ENCODE data around the gene ADAMTS2.

The ADAMTS2 gene

DNA sequence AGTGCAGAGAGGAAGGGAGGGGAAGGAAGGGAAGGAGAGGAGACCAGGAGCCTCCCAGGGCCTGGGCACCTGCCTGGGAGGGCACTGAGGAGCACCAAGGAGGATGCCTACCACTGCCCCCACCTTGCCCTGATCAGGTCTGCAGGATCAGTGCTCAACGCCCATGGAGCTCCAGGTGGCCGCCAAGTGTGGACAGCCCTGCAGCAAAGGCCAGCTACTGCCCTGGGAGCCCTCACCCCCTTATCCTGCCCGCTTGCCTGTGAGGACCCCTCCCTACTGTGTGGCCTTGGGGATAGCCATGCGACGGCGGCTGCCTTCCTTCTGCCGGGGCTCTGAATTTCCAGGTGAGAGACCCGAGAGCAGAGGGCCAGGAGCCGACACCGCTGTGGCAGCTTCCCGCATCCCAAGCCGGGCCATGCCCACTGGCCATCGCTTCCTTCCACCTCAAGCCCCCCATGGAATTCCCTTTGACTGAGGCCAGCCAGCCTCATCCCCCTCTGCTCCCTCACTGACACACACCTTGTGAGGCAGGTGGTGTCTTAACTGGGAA, 12.4 kb downstream of the ADAMTS2 start:
- TF ChIP-seq, protein P1, sequence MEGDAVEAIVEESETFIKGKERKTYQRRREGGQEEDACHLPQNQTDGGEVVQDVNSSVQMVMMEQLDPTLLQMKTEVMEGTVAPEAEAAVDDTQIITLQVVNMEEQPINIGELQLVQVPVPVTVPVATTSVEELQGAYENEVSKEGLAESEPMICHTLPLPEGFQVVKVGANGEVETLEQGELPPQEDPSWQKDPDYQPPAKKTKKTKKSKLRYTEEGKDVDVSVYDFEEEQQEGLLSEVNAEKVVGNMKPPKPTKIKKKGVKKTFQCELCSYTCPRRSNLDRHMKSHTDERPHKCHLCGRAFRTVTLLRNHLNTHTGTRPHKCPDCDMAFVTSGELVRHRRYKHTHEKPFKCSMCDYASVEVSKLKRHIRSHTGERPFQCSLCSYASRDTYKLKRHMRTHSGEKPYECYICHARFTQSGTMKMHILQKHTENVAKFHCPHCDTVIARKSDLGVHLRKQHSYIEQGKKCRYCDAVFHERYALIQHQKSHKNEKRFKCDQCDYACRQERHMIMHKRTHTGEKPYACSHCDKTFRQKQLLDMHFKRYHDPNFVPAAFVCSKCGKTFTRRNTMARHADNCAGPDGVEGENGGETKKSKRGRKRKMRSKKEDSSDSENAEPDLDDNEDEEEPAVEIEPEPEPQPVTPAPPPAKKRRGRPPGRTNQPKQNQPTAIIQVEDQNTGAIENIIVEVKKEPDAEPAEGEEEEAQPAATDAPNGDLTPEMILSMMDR (IDR thresholded peaks at IDR 0.05; ENCODE audit: control extremely low read depth, extremely low read depth, low read depth, missing control alignments) = no peak

DNA sequence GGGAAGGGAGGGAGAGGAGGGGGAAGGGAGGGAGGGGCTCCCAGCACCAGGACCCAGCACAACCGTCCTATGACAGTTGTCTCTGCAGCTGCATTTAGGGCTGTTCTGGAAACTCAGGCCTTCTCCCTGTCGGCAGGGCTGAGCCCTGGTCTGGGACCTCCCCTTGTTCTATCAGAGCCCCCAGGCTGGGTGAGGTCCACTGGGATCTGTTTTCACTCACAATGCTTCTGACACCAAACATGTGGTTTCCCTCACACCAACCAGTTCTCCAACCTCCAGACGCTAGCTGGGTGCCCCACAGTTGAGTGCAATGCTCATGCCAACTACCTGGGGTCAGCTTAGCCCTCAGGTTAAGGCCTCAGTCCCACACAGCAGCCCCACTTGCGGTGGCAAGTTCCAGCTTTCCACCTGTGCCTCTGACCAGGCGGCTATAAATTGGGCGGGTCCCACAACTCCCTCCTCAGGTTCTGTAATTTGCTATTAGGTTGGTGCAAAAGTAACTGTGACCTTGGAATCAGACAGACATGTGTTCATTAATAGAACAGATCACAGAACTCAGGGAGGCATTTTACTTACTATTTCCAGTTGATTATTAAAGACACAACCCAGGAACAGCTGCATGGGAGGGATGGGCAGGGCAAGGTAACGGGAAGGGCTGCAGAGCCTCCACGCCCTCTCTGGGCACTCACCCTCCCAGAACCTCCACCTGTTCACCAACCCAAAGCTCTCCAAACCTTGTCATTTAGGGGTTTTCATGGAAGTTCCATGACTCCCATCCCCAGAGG, 13.5 kb downstream of the ADAMTS2 start:
- TF ChIP-seq, protein P1 (IDR thresholded peaks at IDR 0.05; ENCODE audit: control extremely low read depth, extremely low read depth, low read depth, missing control alignments) = no peak
- ChIA-PET CTCF (interaction anchor here (1.3 kb wide), 1 partner anchor 41 kb away, joined by 3 read pairs; no protein-coding TSS in a partner anchor), POLR2A (no interaction called here)
- DNase-seq (ENCODE audit: extremely low spot score) = no peak

More for the DNA sequence above, 12.4 kb downstream of the ADAMTS2 start:
- ChIA-PET POLR2A (no interaction called here), CTCF (no interaction called here)
- DNase-seq (ENCODE audit: extremely low spot score) = no peak

- TF ChIP-seq, protein P1 (IDR thresholded peaks at IDR 0.05; ENCODE audit: control extremely low read depth, extremely low read depth, low read depth, missing control alignments) = no peak
- DNase-seq (ENCODE audit: extremely low spot score) = no peak
- CTCF ChIA-PET = no interaction called here
- POLR2A ChIA-PET = no interaction called here
These were observed 14.9 kb downstream of the ADAMTS2 start for GRCh38 chr5:179330186-179330900.

DNA sequence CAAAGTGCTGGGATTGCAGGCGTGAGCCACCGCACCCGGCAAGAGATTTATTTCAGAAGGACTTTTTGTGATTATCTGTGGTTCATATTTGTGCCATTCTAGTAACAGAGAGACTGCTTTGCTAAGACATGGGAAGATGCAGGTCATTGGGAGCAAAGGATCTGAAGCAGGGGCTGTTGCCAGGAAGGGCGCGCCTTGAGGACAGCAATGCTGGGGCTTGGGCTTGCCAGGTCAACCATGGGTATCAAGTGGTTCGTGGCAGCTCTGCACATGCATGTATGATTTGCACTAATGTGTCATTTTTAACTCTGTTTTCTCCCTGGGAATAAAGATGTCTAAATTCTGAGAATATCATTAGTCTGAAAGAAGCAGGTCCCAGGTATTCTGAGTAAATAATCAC, 17.0 kb downstream of the ADAMTS2 start:
- POLR2A ChIA-PET = no interaction called here

DNA sequence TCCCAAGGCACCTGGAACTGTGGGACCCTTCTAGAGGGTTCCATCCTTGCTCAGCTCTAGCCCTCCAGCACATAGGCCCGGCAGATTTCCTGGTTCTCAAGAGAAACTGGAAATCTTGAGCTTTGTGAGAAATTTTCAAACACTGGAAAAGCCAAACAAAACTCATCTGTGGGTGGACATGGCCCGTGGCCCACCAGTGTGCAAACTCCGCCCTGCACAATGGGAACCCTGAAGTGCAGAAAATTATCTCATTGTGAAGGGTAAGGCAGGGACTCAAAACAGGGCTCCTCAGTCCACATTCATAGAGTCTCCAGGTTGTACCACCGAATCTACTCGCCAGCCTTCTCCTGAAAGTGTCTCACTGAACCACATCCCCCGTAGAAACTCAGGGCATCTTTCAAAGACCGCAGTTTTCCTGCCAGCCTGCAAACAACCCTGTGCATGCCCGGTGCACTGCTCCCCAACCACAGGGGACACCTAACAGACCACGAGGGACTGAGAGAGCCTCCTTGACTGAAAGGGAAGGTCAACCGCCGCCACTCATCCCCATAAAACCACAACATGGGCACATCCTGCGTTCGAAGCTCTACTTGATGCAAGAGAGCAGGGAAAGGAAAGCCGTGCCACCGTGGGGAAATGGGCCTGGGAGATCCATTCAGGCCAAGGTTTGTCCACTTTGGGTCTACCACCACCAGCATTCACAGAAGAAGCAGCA, 18.1 kb downstream of the ADAMTS2 start:
- POLR2A ChIA-PET = no interaction called here
- CTCF ChIA-PET = no interaction called here
- TF ChIP-seq, protein P1 (IDR thresholded peaks at IDR 0.05; ENCODE audit: control extremely low read depth, extremely low read depth, low read depth, missing control alignments) = no peak
- DNase-seq (ENCODE audit: extremely low spot score) = no peak

More for the DNA sequence above, 17.0 kb downstream of the ADAMTS2 start:
- DNase-seq (ENCODE audit: extremely low spot score) = no peak
- CTCF ChIA-PET = no interaction called here
- TF ChIP-seq, protein P1 (IDR thresholded peaks at IDR 0.05; ENCODE audit: control extremely low read depth, extremely low read depth, low read depth, missing control alignments) = no peak
